Activated naive CD8-positive, alpha-beta T cell (primary cell): Measurements from ENCODE around the gene ADAM10.

Experiments
- H3K27ac Mint-ChIP-seq: one replicate; pipeline ENCODE4 v1.8.0; 2021; ENCODE audit warnings: mixed read lengths
- H3K27me3 Mint-ChIP-seq: one replicate; pipeline ENCODE4 v1.8.0; 2021; ENCODE audit warnings: mixed read lengths
- H3K36me3 Mint-ChIP-seq: one replicate; pipeline ENCODE4 v1.8.0; 2021; ENCODE audit warnings: mixed read lengths
- H3K4me1 Mint-ChIP-seq: one replicate; pipeline ENCODE4 v1.8.0; 2021; ENCODE audit warnings: low read depth, mixed read lengths
- H3K4me3 Mint-ChIP-seq: one replicate; pipeline ENCODE4 v1.8.0; 2021; ENCODE audit warnings: mild to moderate bottlenecking, mixed read lengths
- H3K9me3 Mint-ChIP-seq: one replicate; pipeline ENCODE4 v1.8.0; 2021; ENCODE audit warnings: low read depth, mixed read lengths

The ADAM10 gene

DNA sequence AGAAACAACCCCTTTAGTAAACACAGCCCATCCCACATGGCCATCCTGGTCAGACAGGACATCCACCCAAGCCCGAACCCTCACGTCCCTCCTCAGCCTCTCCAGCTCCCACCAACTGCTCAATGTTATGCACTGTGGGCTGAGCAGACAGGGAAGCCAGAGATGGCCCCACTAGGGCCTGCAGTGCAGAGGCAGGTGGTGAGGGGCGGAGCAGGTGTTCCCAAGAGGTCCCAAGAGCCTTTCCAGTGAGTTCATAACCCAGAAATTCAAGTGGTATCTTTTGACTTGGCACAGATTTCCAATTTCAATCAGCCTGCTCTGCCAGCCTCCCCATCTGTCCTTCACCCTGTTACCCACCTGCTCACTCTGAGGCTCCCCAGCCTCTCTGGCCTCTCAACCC lies 187.4 kb downstream of the ADAM10 start:
- no peaks in the 10 kb centered on the region for H3K9me3 Mint-ChIP-seq
- H3K27ac Mint-ChIP-seq: no peak overlapping the region
- H3K4me1 Mint-ChIP-seq: no peaks in the 10 kb centered on the region
- H3K4me3 Mint-ChIP-seq: no peak overlapping the region
- H3K36me3 Mint-ChIP-seq: peaks cover 9% of the 10 kb centered on the region
- H3K27me3 Mint-ChIP-seq: no peaks in the 10 kb centered on the region

DNA sequence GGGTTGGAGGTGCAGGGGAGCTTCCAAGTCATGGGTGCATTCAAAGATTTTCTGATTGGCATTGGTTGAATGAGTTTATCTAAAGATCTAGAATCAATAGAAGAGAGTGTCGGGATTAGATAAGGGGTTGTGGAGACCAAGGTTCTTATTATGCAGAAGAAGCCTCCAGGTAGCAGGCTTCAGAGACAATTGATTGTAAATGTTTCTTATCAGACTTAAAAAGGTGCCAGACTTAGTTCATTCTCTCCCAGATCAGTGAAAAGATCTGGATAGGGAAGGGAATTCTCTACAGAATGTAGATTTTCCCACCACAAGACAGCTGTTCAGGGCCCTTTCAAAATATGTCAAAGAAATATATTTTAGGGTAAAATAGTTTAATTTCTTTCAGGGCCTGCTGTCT lies 188.2 kb downstream of the ADAM10 start:
- no peak overlapping the region for H3K4me3 Mint-ChIP-seq
- H3K27me3 Mint-ChIP-seq: no peaks in the 10 kb centered on the region
- peaks cover 9% of the 10 kb centered on the region for H3K36me3 Mint-ChIP-seq
- H3K4me1 Mint-ChIP-seq: no peaks in the 10 kb centered on the region
- no peak overlapping the region for H3K27ac Mint-ChIP-seq
- no peaks in the 10 kb centered on the region for H3K9me3 Mint-ChIP-seq

DNA sequence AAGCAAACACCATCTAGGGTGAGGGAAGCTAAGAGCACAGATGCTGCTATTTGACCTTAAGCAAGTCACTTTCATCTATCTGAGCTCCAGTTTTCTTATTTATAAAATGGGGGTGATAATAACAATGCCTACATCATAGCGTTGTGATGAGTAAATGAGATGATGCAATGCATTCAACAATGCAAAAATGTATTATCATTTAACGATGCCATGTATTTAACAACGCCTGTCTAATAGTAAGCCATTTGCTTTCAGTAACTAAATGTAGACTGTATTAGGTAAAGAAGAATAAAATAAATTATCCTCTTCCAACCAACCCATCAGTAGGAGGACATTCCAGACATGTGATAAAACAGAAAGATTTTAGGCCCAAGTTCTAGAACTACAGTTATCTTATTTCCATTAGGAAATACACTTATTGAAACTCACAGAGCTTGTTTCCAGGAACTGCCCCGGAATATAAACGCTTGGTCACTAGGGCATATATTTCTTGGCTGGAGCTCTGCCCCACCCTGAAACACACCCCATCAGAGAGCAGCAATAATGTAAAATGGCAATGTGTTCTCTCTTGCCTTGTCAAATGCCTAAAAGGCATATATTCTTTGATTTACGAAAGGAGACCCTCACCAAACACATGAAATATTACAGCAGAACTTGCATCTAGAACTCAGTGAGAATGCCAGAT lies 189.5 kb downstream of the ADAM10 start:
- no peaks in the 10 kb centered on the region for H3K4me1 Mint-ChIP-seq
- no peak overlapping the region for H3K4me3 Mint-ChIP-seq

DNA sequence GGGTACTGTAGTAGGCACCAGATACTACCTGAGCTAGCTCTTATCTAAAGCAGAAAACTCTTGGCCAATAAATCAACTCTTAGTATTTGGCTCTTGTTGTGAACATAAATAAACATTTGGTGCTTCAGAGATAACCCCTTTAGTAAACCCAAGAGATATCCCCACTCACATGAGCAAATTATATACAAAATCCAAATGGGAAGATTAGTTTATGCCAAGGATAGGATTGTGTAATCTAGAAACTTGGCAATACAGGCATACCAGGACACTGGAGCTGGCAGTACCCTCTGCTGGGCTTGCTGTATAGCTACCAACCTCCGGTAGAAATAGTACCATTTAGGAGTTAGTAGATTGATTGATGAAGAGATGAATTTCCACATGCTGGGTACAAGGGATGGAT lies 190.7 kb downstream of the ADAM10 start:
- Mint-ChIP-seq H3K4me1 (no peaks in the 10 kb centered on the region), H3K27me3 (no peaks in the 10 kb centered on the region), H3K27ac (no peak overlapping the region), H3K4me3 (no peak overlapping the region), H3K36me3 (peaks cover 4% of the 10 kb centered on the region), H3K9me3 (no peaks in the 10 kb centered on the region)

More for the DNA sequence above, 189.5 kb downstream of the ADAM10 start:
- no peaks in the 10 kb centered on the region for H3K9me3 Mint-ChIP-seq
- H3K27me3 Mint-ChIP-seq: no peaks in the 10 kb centered on the region
- H3K27ac Mint-ChIP-seq: no peak overlapping the region
- H3K36me3 Mint-ChIP-seq: peaks cover 7% of the 10 kb centered on the region

DNA sequence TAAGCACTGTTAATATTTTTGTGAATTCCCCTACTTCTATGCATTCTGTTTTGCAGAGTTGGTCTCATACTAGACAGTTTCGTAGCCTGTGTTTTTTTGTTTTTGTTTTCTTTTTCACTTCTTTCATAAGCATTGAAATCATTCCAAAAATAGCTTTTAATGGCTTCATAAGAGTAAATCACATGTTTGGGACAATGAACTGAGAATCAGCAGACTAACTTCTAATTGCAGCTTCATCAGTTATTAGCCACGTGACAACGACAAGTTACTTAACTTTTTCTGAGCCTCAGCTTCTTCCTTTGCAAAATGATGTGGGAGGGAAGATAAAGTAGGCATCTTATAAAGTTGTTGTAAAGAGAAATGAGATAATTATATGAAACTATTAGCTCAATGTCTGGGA lies 193.0 kb downstream of the ADAM10 start:
- H3K9me3 Mint-ChIP-seq: no peaks in the 10 kb centered on the region
- no peak overlapping the region for H3K4me3 Mint-ChIP-seq
- peaks cover 6% of the 10 kb centered on the region for H3K4me1 Mint-ChIP-seq
- H3K27me3 Mint-ChIP-seq: no peaks in the 10 kb centered on the region
- H3K27ac Mint-ChIP-seq: no peak overlapping the region
- peaks cover 2% of the 10 kb centered on the region for H3K36me3 Mint-ChIP-seq

DNA sequence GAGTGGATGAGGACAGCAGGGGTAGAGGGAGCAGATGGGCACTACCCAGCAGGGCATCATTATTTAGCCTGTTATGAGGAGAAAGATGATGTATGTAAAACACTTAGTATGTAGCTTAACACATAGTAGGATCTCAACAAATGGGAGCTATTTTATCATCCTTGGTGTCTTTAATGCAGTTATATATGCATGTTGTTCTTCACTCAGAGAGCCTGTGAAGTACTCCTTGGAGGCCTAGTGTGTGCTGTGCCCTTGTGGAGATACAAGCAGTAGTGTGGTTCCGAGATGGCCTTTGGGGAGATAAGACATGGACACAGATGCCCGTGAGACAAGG lies 193.5 kb downstream of the ADAM10 start:
- Mint-ChIP-seq H3K9me3 (no peaks in the 10 kb centered on the region), H3K36me3 (peaks cover 2% of the 10 kb centered on the region)

DNA sequence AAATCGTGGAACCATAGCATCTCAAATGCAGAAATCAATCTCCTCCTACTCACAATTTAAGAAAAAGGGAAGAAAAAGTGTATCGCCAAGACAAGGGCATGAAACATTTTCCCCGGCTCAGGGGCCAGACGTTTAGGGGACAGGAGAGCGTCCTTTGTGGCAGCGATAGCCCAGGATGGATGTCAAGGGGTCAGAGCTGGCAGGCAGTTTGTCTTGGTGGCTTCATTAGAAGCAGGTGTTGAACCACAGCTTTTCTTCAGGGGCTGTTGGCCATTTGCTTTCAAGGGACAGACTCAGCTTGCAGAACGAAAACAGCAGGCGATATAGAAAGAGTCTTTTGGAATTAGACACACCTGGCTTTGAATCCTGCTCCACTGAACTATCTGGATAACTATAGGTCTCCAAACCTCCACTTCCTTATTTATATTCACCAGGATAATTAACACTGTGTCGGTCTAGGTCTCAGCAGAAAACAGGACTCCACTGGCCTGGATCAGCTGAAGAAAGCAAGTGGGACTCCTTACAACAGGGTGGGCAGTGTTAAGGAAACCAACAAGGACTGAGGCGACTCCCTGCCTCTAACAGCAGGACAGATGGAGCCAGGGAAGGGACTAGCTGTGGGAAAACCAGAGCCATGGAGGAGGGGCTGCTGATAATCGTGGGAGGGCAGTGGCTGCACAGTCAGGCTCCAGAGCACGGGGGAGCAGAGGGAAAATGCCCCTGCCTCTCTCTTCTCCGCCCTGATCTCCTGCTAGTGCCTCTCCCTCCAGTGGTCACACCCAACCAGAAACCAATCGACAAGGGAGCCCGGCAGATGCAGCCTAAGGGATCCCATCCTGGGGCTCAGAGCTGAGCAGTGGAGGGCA lies 194.1 kb downstream of the ADAM10 start:
- Mint-ChIP-seq H3K4me3 (no peak overlapping the region), H3K27ac (no peak overlapping the region), H3K36me3 (peaks cover 2% of the 10 kb centered on the region)

More for the DNA sequence above, 193.5 kb downstream of the ADAM10 start:
- H3K4me1 Mint-ChIP-seq: peaks cover 11% of the 10 kb centered on the region
- no peak overlapping the region for H3K27ac Mint-ChIP-seq
- H3K4me3 Mint-ChIP-seq: no peak overlapping the region
- no peaks in the 10 kb centered on the region for H3K27me3 Mint-ChIP-seq

DNA sequence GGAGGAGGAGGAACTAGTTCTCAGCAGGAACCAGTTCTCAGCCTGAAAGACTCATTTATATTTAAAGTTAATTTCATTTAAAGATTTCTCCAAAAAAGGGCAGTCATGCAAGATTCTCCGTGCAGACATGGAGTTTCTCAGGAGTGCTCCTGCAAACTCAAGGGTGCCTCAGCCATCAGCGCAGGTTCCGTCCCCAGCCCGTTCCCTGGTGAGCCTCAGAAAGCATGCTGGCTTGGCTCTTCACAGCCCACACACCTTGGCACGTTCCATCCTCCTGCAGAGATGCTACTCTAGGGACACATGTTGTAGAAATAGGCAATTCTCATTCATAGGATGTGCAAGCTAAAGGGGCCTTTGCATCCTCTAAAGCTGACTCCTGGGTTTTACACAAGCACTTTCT lies 194.7 kb downstream of the ADAM10 start:
- Mint-ChIP-seq H3K4me3 (no peak overlapping the region), H3K9me3 (no peaks in the 10 kb centered on the region), H3K4me1 (peaks cover 15% of the 10 kb centered on the region), H3K27me3 (no peaks in the 10 kb centered on the region), H3K27ac (no peak overlapping the region), H3K36me3 (no peaks in the 10 kb centered on the region)

More for the DNA sequence above, 194.1 kb downstream of the ADAM10 start:
- Mint-ChIP-seq H3K27me3 (no peaks in the 10 kb centered on the region), H3K9me3 (no peaks in the 10 kb centered on the region), H3K4me1 (peaks cover 12% of the 10 kb centered on the region)

DNA sequence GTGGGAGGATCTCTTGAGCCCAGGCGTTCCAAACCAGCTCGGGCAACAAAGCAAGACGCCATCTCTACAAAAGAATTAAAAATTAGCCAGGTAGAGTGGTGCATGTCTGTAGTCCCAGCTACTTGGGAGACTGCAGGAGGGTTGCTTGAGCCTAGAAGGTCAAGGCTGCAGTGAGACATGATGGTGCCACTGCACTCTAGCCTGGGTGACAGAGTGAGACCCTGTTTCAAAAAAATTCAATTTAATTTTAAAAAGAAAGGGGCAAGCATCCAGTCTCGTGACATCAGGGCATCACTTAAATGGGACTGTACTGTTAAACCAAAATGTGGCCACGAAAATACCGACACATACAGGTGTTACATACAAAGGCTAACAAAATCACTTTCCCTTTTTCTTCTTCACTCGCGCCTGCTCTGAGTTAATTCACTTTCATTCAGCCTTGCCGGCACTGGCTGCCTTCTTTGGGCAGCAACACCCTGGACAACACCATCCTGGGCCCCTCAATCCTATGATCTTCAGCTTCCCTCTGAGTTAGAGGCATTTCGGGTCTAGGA lies 196.1 kb downstream of the ADAM10 start:
- Mint-ChIP-seq H3K27ac (peak overlapping the region; percentile 41), H3K27me3 (no peaks in the 10 kb centered on the region), H3K4me3 (no peak overlapping the region), H3K9me3 (no peaks in the 10 kb centered on the region), H3K4me1 (peaks cover 15% of the 10 kb centered on the region), H3K36me3 (no peaks in the 10 kb centered on the region)

DNA sequence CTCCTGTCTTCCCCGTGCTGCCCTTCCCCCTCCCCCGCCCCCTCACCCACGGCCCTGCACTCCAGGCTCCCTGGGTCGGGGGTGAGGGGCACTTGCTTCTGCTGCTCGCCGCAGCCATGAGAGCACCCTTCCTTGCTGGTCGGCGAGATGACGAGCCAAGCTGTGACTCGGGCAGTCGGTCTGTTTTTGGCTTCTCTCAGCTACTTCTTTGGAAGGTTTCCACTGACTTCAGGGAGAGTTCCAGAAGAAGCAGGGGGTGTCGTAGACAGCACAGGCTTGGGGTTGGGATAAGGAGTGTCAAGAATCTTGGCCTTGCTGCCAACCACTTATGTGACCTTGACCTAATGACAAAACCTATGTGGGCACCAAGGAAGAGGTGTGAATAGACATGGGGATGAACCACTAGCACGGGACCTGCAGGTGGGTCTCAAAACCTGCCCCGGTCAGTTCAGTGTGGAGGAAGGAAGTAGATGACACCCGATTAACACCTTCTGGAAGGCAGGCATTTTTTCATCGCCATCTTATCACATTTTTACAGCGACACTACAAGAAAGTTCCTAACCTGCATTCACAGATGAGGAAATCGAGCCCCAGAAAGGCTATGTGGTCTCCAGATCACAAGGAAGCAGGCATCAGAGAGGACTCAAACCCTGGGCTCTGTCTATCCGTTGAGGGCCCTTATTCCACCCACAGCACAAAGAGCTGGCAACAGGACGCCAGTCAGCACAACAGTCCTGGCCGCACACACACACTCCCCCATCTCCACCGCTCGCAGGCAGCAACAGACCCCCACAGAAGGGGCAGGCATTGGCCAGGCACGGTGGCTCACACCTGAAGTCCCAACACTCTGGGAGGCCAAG lies 196.8 kb downstream of the ADAM10 start:
- Mint-ChIP-seq H3K9me3 (no peaks in the 10 kb centered on the region), H3K27ac (no peak overlapping the region), H3K4me1 (peaks cover 15% of the 10 kb centered on the region), H3K4me3 (peak overlapping the region; percentile 6), H3K27me3 (no peaks in the 10 kb centered on the region), H3K36me3 (no peaks in the 10 kb centered on the region)

DNA sequence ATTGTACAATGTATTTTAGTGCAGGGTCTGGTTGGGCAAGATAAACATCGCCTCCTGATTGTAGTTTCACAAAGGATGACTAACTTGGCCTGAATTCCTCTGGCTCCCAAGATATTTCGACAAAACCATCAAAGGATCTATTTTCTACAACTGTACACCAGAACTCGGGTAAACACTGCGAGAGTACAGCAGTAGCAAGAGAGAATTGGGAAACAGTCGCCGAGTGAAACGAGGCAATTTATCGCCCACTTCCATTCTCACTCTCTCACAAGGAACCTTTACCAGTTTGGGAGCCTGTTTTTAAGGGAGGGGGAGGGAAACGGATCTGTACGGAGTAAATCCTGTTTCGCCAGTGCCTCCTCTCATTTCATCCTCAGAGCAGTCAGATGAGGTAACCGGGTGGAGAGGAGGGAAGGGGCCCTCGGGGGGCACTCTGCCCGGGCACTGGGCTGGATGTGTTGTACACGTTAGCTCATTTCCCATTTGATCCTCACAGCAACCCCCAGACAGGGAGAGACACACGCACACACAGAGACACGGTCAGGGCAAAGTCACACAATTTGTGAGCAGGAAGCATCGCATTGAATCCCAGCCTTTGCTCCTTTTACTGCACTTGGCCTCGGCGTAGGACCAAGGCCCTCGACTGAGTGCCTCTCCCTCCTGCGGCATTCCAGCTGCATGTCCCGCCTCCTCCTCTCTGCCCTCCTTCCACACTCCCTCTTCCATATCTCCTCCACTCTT lies 197.6 kb downstream of the ADAM10 start:
- no peaks in the 10 kb centered on the region for H3K27me3 Mint-ChIP-seq
- no peaks in the 10 kb centered on the region for H3K9me3 Mint-ChIP-seq
- H3K4me3 Mint-ChIP-seq: peak overlapping the region; percentile 40
- peak overlapping the region; percentile 16 for H3K27ac Mint-ChIP-seq
- peaks cover 16% of the 10 kb centered on the region for H3K4me1 Mint-ChIP-seq
- no peaks in the 10 kb centered on the region for H3K36me3 Mint-ChIP-seq

DNA sequence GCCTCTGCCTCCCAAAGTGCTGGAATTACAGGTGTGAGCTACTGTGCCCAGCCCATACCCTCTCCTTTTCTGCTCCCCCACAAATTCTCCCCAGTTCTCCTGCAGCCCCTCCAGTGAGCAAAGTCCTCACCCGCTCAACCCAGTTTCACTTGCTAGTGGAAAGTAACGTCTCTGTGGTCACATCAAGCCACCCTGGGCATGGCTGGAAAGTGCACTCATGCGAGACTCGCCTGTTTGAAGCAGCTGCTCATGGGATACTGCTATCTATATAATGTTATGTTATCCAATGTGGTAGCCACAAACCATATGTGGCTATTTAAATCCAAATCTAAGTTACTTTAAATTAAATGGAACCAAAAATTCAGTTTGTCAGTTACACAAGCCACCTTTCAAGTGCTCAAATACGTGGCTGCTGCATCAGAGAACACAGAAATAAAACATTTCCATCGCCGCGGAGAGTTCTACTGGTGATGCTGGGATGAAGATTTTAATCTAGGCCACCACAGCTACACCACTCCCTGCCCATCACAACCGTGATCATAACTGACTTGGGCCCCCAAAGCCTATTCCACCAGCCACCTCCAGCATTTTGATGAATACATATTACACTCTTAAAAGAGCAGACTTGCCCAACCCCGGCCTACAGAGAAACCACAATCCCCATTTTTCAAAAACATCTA lies 198.3 kb downstream of the ADAM10 start:
- H3K4me3 Mint-ChIP-seq: peak overlapping the region; percentile 40
- no peaks in the 10 kb centered on the region for H3K27me3 Mint-ChIP-seq
- peaks cover 22% of the 10 kb centered on the region for H3K4me1 Mint-ChIP-seq
- H3K9me3 Mint-ChIP-seq: no peaks in the 10 kb centered on the region
- H3K27ac Mint-ChIP-seq: peak overlapping the region; percentile 58
- H3K36me3 Mint-ChIP-seq: no peaks in the 10 kb centered on the region

DNA sequence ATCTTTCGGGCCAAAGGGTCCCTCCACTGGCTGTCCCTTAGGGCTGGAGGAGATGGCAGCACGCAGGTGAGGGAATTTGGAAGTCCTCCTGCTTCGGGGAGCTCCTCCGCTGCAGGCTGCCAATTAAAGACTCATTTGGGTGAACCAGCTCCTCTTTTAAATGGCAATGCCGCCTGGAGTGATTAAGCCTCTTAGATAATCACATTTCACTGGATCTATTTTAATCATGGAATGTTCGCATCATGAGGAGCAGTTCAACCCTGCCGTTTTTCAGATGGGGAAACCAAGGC lies 199.8 kb downstream of the ADAM10 start:
- H3K4me3 Mint-ChIP-seq: no peak overlapping the region
- H3K36me3 Mint-ChIP-seq: no peaks in the 10 kb centered on the region
- H3K4me1 Mint-ChIP-seq: peaks cover 35% of the 10 kb centered on the region
- H3K27ac Mint-ChIP-seq: no peak overlapping the region
- H3K9me3 Mint-ChIP-seq: no peaks in the 10 kb centered on the region
- no peaks in the 10 kb centered on the region for H3K27me3 Mint-ChIP-seq
